Right lobe of liver (tissue), 4 donors: Measurements from ENCODE around the gene PTPRM.

Experiments used
- POLR2A ChIP-seq: fragments of 450-650 bp; IDR thresholded peaks from one replicate; pipeline ENCODE4 v1.6.1; 2017; ENCODE audit warnings: antibody characterized with exemption, mild to moderate bottlenecking
- TF ChIP-seq, protein P1 (sequence below), 4 donors: fragments of 200-600 bp in 3 of 4; fragments of 450-650 bp in 1 of 4; IDR thresholded peaks; one replicate each; pipeline versions ENCODE4 v1.5.1 to v1.8.0; 2016 to 2022; ENCODE audit warnings: antibody characterized with exemption in 4 of 4, mild to moderate bottlenecking in 2 of 4
- donor health status: DM: no; HTN: no; CAD: no.
- donor health status: DM: no; HTN: no; CAD: no.
- donor health status: DM: no; HTN: yes; CAD: no.

GRCh38 chr18:7945882-7946281 is 378.8 kb downstream of the PTPRM start:
- TF ChIP-seq POLR2A: no peak
- TF ChIP-seq, protein P1, sequence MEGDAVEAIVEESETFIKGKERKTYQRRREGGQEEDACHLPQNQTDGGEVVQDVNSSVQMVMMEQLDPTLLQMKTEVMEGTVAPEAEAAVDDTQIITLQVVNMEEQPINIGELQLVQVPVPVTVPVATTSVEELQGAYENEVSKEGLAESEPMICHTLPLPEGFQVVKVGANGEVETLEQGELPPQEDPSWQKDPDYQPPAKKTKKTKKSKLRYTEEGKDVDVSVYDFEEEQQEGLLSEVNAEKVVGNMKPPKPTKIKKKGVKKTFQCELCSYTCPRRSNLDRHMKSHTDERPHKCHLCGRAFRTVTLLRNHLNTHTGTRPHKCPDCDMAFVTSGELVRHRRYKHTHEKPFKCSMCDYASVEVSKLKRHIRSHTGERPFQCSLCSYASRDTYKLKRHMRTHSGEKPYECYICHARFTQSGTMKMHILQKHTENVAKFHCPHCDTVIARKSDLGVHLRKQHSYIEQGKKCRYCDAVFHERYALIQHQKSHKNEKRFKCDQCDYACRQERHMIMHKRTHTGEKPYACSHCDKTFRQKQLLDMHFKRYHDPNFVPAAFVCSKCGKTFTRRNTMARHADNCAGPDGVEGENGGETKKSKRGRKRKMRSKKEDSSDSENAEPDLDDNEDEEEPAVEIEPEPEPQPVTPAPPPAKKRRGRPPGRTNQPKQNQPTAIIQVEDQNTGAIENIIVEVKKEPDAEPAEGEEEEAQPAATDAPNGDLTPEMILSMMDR (IDR thresholded peaks at IDR 0.05): no peak
